Upper lobe of left lung (tissue), 4 donors: ENCODE results near the gene UQCC2.

Source experiments
- CTCF ChIP-seq, 6 experiments: fragments of 450-650 bp in 4 of 6; fragments of 200-600 bp in 2 of 6; sonication (generic) in 2 of 6; IDR thresholded peaks; one replicate each; pipeline ENCODE4 v1.5.1; 2016 to 2019; ENCODE audit warnings: antibody characterized with exemption in 6 of 6
- EP300 ChIP-seq, 4 donors: sonication (generic); formaldehyde crosslinking; IDR thresholded peaks; one replicate each; pipeline ENCODE4 v1.5.1; 2017; ENCODE audit warnings: antibody characterized with exemption in 4 of 4, control low read depth in 2 of 4
- POLR2A ChIP-seq, 4 donors: fragments of 450-650 bp; IDR thresholded peaks; one replicate each; pipeline ENCODE4 v1.5.1; 2016 to 2017; ENCODE audit warnings: antibody characterized with exemption in 4 of 4, mild to moderate bottlenecking in 2 of 4
- POLR2AphosphoS5 ChIP-seq, 2 donors: sonication (generic); formaldehyde crosslinking; IDR thresholded peaks; one replicate each; pipeline ENCODE4 v1.5.1; 2017; ENCODE audit warnings: antibody characterized with exemption in 2 of 2

GRCh38 chr6:33751771-33752645, 40.5 kb upstream of the UQCC2 start:
- TF ChIP-seq CTCF (IDR thresholded peaks at IDR 0.05) (no peak), POLR2A (IDR thresholded peaks at IDR 0.05) (no peak), EP300 (IDR thresholded peaks at IDR 0.05) (no peak), POLR2AphosphoS5 (IDR thresholded peaks at IDR 0.05) (no peak)
